Activated CD4-positive, CD25-positive, alpha-beta regulatory T cell treated with anti-CD3 and anti-CD28 coated beads, Interleukin-2, amount 50 U/mL, for 16 hours (primary cell): ENCODE measurements around the gene MATN1.

Source experiments
- DNase-seq: peaks from one replicate; pipeline ENCODE4 v3.0.0-alpha.2; 2020; ENCODE audit warnings: low read depth, low spot score

Gene MATN1

DNA sequence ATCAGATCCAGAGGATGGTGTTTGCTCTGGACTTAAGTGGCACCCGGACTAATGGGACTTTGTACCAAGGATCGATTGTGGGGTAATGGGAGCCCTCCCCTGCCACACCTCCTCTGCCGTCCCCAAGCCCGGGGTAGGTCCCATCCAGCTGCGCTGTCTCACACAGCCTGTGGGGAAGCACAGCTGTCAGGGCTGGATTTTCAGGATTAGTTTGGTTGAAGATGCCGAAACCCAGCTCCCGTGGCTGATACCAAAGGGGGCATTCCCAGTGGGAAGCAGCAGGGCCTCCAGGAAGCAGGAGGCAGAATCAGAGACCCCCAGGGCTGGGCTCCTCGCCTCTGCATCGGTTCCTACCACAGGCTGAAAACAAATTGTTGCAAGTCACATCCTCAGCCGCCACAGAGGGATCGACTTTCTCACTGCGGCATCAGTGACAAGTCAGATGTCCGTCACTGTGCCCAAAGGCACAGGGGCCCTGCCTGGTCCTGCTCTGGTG, 59.7 kb downstream of the MATN1 start:
- DNase-seq: no peak

DNA sequence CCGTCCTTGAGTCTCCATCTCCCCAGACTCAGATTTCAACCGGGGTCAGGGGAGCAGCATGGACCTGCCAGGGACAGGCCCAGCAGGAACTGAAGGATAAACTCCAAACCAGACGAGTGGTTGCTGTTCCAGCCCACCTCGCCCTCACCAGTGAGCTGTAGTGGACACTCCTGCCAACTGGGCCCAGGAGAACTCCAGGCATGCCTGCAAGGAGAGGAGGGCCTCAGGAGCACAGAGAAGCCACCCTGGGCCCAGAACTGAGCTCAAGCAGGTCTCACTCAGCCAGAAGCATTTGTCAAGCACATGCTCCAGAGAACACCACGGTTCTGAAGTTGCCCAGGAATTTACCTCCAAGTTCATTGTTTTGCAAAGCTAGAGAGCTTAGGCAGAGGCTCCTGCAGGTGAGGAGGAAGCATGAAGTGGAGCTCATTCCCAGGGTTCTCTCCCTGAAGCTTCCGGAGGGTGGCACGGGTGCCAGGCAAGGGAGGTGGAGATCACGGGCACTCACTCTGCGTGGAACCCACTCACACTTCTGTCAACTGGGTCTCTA, 61.0 kb downstream of the MATN1 start:
- DNase-seq: no peak

GRCh38 chr1:30661311-30661710, 62.1 kb downstream of the MATN1 start:
- DNase-seq: no peak
